GM12878 (cell line): ENCODE measurements around the gene MTSS2. TPM values are rescaled to one million over a fixed set of nuclear protein-coding genes. Genes with fewer than 3 reads are reported as not detected.

Experiments
- ATAC-seq: fragments of 200-7000 bp; cut with Tn5 transposase; 3 replicates; pipeline ENCODE4 v1.9.1; 2020; ENCODE audit warnings: mild to moderate bottlenecking, moderate library complexity
- BruUV-seq: library from RNA; stranded (reverse); fragments of 400-500 nt; replicated peaks from 2 replicates; lab custom pipeline; 2021; lab: Mats Ljungman, UMichigan
- CTCF ChIA-PET: fragments of 300-600 bp; sonication (Branson Sonifier 250); formaldehyde crosslinking; extraction: SDS; loops from one replicate; lab custom pipeline; 2021; ENCODE audit warnings: inconsistent platforms; lab: Yijun Ruan, JAX
- POLR2A ChIA-PET: fragments of 350-600 bp; formaldehyde crosslinking; extraction: SDS; loops from one replicate; lab custom pipeline; 2021; ENCODE audit warnings: inconsistent platforms; lab: Charles Lee
- RAD21 ChIA-PET: fragments of 300-600 bp; sonication (Branson Sonifier 250); formaldehyde crosslinking; loops from one replicate; lab custom pipeline; 2023; ENCODE audit warnings: antibody characterized with exemption; ENCODE audit not compliant: unreplicated experiment; lab: Charles Lee
- SMC1A ChIA-PET: fragments of 300-600 bp; sonication (Branson Sonifier 250); formaldehyde crosslinking; loops from one replicate; lab custom pipeline; 2023; ENCODE audit not compliant: unreplicated experiment, uncharacterized antibody; lab: Charles Lee
- DNase-seq: peaks from one replicate; pipeline ENCODE4 v3.0.0-alpha.2; 2011; ENCODE audit warnings: low read depth, low spot score
- FAIRE-seq: peaks from 3 replicates; lab custom pipeline; 2011; peaks lifted over from hg19 to GRCh38; lab: Jason Lieb, UNC
- H2AFZ ChIP-seq: 2 replicates; pipeline ENCODE4 v1.6.0; 2011; ENCODE audit warnings: low read depth, low read length, control low read depth; ENCODE audit not compliant: control insufficient read depth
- H3K27ac ChIP-seq: 2 replicates; pipeline ENCODE4 v1.5.1; 2011; ENCODE audit warnings: control low read depth; ENCODE audit not compliant: control insufficient read depth, insufficient read depth
- H3K27me3 ChIP-seq, 2 experiments: replicated peaks in 1 of 2; 2 replicates each; pipeline versions ENCODE4 v1.6.0 to v1.6.1; 2011; ENCODE audit warnings: low read length in 1 of 2; ENCODE audit not compliant: control insufficient read depth in 2 of 2, insufficient read depth in 2 of 2
- H3K36me3 ChIP-seq, 2 experiments: 2 replicates each; pipeline ENCODE4 v1.5.1; 2011; ENCODE audit warnings: low read length in 1 of 2; ENCODE audit not compliant: control insufficient read depth in 2 of 2, insufficient read depth in 2 of 2
- H3K4me1 ChIP-seq: 2 replicates; pipeline ENCODE4 v1.6.1; 2011; ENCODE audit warnings: mild to moderate bottlenecking, low read length, moderate library complexity, mixed read lengths; ENCODE audit not compliant: control insufficient read depth, insufficient read depth
- H3K4me2 ChIP-seq: 2 replicates; pipeline ENCODE4 v1.6.0; 2011; ENCODE audit warnings: control low read depth; ENCODE audit not compliant: control insufficient read depth, insufficient read depth
- H3K4me3 ChIP-seq: fragments of 200-600 bp; sonication (generic); 2 replicates; pipeline ENCODE4 v1.5.1; 2016
- H3K79me2 ChIP-seq: 2 replicates; pipeline ENCODE4 v1.6.0; 2011; ENCODE audit warnings: low read length; ENCODE audit not compliant: control insufficient read depth, insufficient read depth
- H3K9ac ChIP-seq: 2 replicates; pipeline ENCODE4 v1.8.0; 2011; ENCODE audit warnings: low read length, control low read depth, mixed read lengths; ENCODE audit not compliant: control insufficient read depth, insufficient read depth
- H3K9me3 ChIP-seq: replicated peaks from 3 replicates; pipeline ENCODE4 v1.5.1; 2011; ENCODE audit warnings: mild to moderate bottlenecking, low read length; ENCODE audit not compliant: control insufficient read depth, insufficient read depth
- H4K20me1 ChIP-seq: 2 replicates; pipeline ENCODE4 v1.6.0; 2011; ENCODE audit not compliant: control insufficient read depth, insufficient read depth
- BCL11A ChIP-seq: IDR thresholded peaks from 2 replicates; pipeline ENCODE4 v1.6.1; 2011; ENCODE audit warnings: low read depth, low read length
- CBX5 ChIP-seq: sonication (generic); IDR thresholded peaks from 2 replicates; pipeline ENCODE4 v1.6.1; 2016; ENCODE audit warnings: low read depth, moderate library complexity, mild to moderate bottlenecking, inconsistent platforms
- ETV6 ChIP-seq, 2 experiments: fragments of 450-650 bp in 1 of 2; IDR thresholded peaks in 1 of 2; conservative IDR thresholded peaks in 1 of 2; 2 replicates each; pipeline ENCODE4 v1.6.1; 2014; ENCODE audit warnings: antibody characterized with exemption in 1 of 2, borderline replicate concordance in 1 of 2, low read depth in 1 of 2, mild to moderate bottlenecking in 1 of 2, moderate library complexity in 1 of 2
- MAX ChIP-seq: IDR thresholded peaks from 2 replicates; pipeline ENCODE4 v1.6.1; 2012; ENCODE audit warnings: low read depth, low read length, improper control_type of control experiment
- NR2C1 ChIP-seq: fragments of 450-650 bp; IDR thresholded peaks from 2 replicates; pipeline ENCODE4 v1.6.1; 2017; ENCODE audit warnings: antibody characterized with exemption, mild to moderate bottlenecking, moderate library complexity
- NR2C2 ChIP-seq: IDR thresholded peaks from 2 replicates; pipeline ENCODE4 v1.6.1; 2011; ENCODE audit warnings: borderline replicate concordance, low read depth; ENCODE audit not compliant: control insufficient read depth, insufficient read length
- PBX3 ChIP-seq: IDR thresholded peaks from 2 replicates; pipeline ENCODE4 v1.6.1; 2011; ENCODE audit warnings: mild to moderate bottlenecking, low read depth, low read length, moderate library complexity; ENCODE audit not compliant: insufficient replicate concordance
- RAD21 ChIP-seq: IDR thresholded peaks from 2 replicates; pipeline ENCODE4 v1.6.1; 2011; ENCODE audit warnings: mild to moderate bottlenecking, low read depth, low read length, moderate library complexity; ENCODE audit not compliant: insufficient read depth
- REST ChIP-seq: IDR thresholded peaks from 2 replicates; pipeline ENCODE4 v1.6.1; 2012; ENCODE audit warnings: mild to moderate bottlenecking, low read depth, low read length
- SMAD5 ChIP-seq: IDR thresholded peaks from 2 replicates; pipeline ENCODE4 v1.6.1; 2016; ENCODE audit warnings: antibody characterized with exemption, low read depth
- TARDBP ChIP-seq: IDR thresholded peaks from 2 replicates; pipeline ENCODE4 v1.6.1; 2016; ENCODE audit warnings: borderline replicate concordance
- YBX1 ChIP-seq: fragments of 450-650 bp; IDR thresholded peaks from 2 replicates; pipeline ENCODE4 v1.6.1; 2016; ENCODE audit warnings: antibody characterized with exemption
- YY1 ChIP-seq: IDR thresholded peaks from 2 replicates; pipeline ENCODE4 v1.6.1; 2011; ENCODE audit warnings: low read depth, mild to moderate bottlenecking, low read length
- ZNF217 ChIP-seq: fragments of 450-650 bp; IDR thresholded peaks from 2 replicates; pipeline ENCODE4 v1.6.1; 2017; ENCODE audit warnings: antibody characterized with exemption, mild to moderate bottlenecking
- WGBS: methylation state at CpG from one replicate; pipeline ENCODE4 v1.1.6; 2016; ENCODE audit warnings: low lambda C conversion rate; ENCODE audit not compliant: insufficient replicate concordance, insufficient coverage; ENCODE audit errors: missing lambda C conversion rate; 5-methylcytosine and 5-hydroxymethylcytosine counted together
- in situ Hi-C: fragments of 300-500 bp; cut with MboI; formaldehyde crosslinking; loops from 9 replicates; pipeline ENCODE4 v1.14.3; 2018; ENCODE audit warnings: mixed read lengths
- intact Hi-C: fragments of 100-400 bp; cut with micrococcal nuclease; formaldehyde crosslinking; loops from one replicate; pipeline ENCODE4 v1.14.2; 2022; ENCODE audit not compliant: unreplicated experiment
- polyA plus RNA-seq, 11 experiments: library from polyadenylated mRNA; depleted of rRNA in 4 of 11; unstranded in 6 of 11; stranded (reverse) in 5 of 11; fragments of >200 nt; fragmentation: Nextera tagmentation in 4 of 11; fragmentation: Illumina TruSeq in 1 of 11; extraction: Ambion mirVana in 4 of 11; extraction: Trizol in 1 of 11; gene quantifications; 1 replicate in 1 of 11; 2 replicates in 10 of 11; pipeline versions ENCODE4 v1.2.1 to v1.2.3, GENCODE V29; 2011 to 2016; ENCODE audit warnings: inconsistent platforms in 2 of 11, missing spikeins in 2 of 11, low read depth in 1 of 11
- total RNA-seq, 4 experiments: library from RNA; depleted of rRNA in 3 of 4; stranded (reverse); fragments of >200 nt in 3 of 4; fragmentation: Illumina TruSeq in 1 of 4; extraction: Trizol in 1 of 4; gene quantifications; 2 replicates each; pipeline versions ENCODE4 v1.2.1 to v1.2.3, GENCODE V29; 2013 to 2021

Gene MTSS2
- total and polyA plus RNA-seq, 10 of the 15 experiments (the other 5 are each of a cell fraction or from before 2014, with no cell fraction given): under 0.01 to 0.51 (median 0.14) TPM; not detected in 4

GRCh38 chr16:70664325-70665112, 21.3 kb downstream of the MTSS2 start:
- POLR2A ChIA-PET: no interaction called here
- no peak for FAIRE-seq
- SMC1A ChIA-PET: no interaction called here
- H3K9ac ChIP-seq: no peak overlapping the region
- no peak overlapping the region for H2AFZ ChIP-seq
- intact Hi-C loops (no loop called here), in situ Hi-C loops (no loop called here)
- 71% methylated on average over 38 of the region's 39 CpGs for WGBS
- no TSS peak for BruUV-seq
- H3K4me2 ChIP-seq: no peak overlapping the region
- no peaks in the 10 kb centered on the region for H4K20me1 ChIP-seq
- H3K9me3 ChIP-seq: no peaks in the 10 kb centered on the region
- H3K79me2 ChIP-seq: no peaks in the 10 kb centered on the region
- RAD21 ChIA-PET: no interaction called here
- no peaks in the 10 kb centered on the region for H3K4me1 ChIP-seq
- DNase-seq: no peak
- H3K27ac ChIP-seq: no peak overlapping the region
- no peak overlapping the region for H3K4me3 ChIP-seq
- no peaks in the 10 kb centered on the region for H3K27me3 ChIP-seq
- no peaks in the 10 kb centered on the region for H3K36me3 ChIP-seq
- no peak for ATAC-seq
- CTCF ChIA-PET: no interaction called here
- TF ChIP-seq YY1 (no peak), MAX (no peak), BCL11A (no peak), NR2C2 (no peak), CBX5 (no peak), REST (no peak), ETV6 (conservative IDR thresholded peaks at IDR 0.05 in 1 of 2, IDR thresholded peaks at IDR 0.05 in 1 of 2; ENCODE audit: borderline replicate concordance in 1 of 2, low read depth in 1 of 2) (no peak), SMAD5 (no peak), RAD21 (no peak), ZNF217 (no peak), PBX3 (no peak), NR2C1 (no peak), YBX1 (no peak), TARDBP (no peak)
